ENCODE results near the gene ACP1.
A peak's percentile ranks its signal among the peaks of the same experiment; 100 is the strongest.

ACP1 gene

DNA sequence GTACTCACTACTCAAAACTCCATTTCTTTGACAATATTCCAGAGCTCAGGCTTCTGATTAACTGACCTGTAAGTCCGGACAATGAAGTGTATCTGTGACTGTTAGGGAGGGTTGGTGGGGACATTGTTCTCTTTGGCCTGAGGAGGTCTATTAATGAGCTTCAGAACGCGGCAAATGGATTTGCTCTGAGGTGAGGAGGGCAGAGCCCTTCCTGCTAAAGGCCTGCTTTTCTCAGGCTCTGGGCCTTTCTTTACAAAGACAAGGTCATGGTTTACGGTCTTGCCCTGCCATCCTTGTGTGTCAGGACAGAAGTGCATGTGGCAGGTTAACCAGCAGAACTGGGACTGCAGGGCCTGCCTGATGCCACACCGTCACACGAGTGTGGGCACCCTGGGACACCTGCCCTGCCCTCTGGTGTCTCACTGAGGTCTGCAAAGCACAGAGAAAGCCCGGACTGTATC is 15.9 kb downstream of the ACP1 start:
- DNase-seq (ENCODE audit: low spot score): no peak

DNA sequence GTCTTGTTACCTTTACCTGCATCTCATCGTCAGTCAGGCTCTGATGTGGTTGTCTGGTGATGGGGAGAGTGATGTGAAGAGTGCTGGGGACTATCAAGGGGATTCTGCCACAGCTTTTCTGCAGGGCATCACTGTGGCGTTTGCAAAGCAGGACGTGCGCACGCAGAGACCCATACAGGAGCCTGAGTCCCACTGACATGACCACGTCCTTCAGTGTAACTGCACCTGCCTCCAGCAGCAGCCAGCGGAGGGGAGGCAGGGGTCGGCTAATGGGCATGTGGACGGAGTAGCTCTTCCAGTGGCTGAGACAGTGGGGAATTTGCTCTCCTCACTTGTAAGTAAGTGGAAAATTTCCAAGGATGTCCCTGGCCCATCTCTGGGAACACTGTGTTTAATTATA is 16.6 kb downstream of the ACP1 start:
- DNase-seq (ENCODE audit: low spot score): no peak

DNA sequence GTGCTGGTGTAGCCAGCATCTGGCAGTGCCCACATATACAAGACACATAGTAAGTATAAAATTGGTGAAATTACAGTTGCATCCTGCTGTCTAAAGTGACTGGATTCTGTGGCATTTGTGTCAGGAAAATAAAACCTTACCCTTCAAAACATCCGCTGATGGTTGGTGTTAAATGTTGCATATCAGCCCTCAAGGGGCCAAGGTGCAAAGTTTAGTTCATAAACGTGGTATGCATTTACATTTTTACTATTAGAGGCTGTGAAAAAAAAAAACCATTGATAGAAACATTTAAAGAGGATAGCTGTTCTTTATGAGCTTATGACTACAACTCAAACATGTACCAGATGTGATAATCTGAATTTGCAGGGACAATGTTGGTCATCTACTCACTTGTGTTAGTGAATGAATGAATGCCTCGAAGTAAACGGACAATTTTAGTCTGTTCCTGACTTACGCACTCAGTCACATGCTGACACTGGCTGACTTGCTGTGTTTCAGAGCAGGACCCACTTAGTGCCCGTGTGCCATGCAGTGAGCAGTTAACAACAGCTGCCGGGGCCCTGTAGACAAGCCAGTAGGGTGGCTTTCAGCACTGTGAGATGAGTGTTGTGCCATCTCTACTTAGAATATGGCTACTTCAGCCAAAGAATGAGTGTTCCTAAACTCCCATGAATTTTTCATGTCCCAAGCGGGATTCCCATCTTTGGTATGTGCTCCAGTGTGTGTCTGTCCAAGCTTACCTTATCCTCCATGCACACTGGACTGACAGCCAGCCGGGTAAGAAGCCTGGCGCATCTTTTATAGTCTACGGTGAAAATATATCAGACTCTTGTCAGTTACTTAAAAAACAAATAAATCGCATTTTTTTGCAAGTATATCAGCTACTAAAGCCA is 17.9 kb downstream of the ACP1 start:
- no peak for DNase-seq (ENCODE audit: low spot score)

- DNase-seq (ENCODE audit: low spot score): no peak
Observed at GRCh38 chr2:283996-284794, 19.4 kb downstream of the ACP1 start.

- no peak for DNase-seq (ENCODE audit: low spot score)
Observed at GRCh38 chr2:284896-285492, 20.2 kb downstream of the ACP1 start.

GRCh38 chr2:285531-285930 is 20.8 kb downstream of the ACP1 start:
- DNase-seq (ENCODE audit: low spot score): no peak

DNA sequence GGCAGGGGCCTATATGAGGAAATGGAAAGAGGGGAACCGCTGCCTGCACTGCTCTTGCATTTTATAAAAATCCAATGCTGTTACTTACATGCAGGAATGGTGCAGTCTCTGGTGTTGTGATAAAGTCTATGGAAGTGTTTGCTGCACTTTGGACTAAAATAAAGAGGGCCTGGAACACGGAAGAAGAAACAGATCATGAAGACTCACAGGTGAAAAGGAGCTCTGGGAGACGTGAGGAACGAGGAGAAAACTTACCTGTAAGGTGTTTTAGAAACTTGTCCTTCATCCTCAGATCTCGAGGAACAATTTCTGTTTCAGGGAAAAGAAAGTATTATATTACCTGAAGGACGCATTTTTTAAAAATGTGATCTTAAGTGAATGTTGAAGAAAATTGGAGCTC is 21.3 kb downstream of the ACP1 start:
- DNase-seq (ENCODE audit: low spot score): no peak

- no peak for DNase-seq (ENCODE audit: low spot score)
Observed at GRCh38 chr2:286774-287392, 22.1 kb downstream of the ACP1 start.

DNA sequence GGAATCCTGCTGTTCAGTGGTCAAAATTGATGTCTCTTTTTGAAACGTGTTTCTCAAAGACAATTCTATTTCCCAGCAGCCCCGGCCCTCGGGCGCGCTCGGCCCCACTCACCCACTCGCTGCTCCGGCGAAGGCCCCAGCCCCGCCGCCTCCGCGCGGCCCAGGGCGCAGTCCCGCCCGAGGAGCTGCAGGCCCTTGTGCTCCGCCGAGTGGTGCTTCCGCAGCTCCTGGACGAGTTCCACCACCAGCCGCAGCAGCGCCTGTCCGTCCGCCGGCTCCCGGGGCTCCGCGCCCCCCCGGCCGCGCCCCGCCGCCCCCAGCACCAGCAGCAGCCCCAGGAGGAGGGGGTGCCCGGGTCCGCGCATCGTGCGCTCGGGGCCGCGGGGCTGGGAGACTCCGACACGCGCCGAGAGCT is 22.7 kb downstream of the ACP1 start:
- DNase-seq (ENCODE audit: low spot score): no peak

DNA sequence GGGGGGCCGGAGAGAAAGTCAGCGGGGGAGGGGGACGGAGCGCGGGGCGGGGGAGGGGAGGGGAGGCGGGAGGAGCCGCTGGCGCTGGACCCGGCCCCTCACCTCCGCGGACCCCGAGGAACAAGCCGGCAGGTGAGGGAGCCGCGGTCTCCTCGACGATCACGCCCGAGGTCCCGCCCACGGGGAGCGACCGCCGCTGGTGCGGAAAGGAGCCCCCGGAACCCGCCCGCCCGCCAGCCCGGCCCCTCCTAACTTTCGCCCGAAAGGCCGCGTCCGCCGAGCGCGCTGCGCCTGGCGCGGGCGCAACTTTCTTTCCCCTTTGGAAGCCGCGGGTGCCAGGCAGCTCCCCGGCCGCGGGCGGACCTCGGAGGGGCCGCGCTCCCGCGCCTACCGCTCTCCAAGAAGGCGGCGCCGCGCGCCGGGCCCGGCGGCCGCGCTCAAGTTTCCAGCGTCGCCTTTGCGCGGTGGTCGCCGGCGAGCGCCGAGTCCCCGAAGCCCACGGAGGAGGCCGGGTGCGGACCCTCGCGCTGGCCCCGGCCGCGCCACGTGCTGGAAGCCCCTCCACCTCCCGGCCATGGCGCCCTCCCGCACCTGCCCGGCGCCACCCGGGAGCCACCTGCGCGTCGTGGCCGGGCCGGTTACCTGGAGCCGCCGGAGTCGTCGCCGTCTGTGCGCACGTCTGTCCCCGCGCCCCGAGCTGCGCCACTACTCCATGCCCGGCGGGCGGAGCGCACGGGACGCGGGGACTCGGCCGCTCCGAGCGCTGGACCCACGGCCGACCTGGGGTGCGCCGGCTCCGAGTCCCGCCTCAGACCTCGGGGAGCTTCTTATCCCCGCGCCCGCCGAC is 23.4 kb downstream of the ACP1 start, which contains the start of gene ALKAL2:
Gene ALKAL2 (minus strand): TSS at position 181 of the 847 bp plus-strand sequence. CDS start 256 bp downstream, outside the sequence.
- DNase-seq (ENCODE audit: low spot score): no peak

DNA sequence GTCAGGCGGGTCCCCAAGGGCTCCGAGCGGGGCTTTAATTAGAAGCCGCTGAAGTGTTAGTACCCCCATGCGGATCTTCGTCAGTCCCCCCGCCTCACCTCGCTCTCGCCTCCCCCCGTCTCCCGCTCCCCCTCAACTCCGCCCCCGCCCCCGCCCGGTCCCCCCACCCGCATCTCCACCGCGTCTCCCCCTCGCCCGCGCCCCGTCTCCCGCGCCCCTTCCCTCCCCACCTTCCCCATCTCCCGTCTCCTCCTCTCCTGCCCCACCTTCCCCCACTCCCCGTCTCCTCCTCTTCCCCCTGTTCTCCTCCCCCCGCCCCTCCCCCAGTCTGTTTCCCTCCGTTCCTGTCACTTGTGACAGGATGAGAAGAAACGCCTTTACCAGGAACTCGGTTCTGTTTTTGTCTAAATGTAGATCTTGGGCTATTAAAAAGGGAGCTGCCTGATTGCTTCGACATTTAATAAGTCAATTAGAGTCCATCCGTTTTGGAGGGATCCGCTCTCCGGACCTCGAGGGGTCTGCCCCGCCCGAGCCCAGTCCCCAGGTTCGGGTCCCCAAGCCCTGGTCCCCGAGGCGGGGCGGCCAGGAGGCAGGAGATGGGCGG is 24.1 kb downstream of the ACP1 start:
- DNase-seq (ENCODE audit: low spot score): no peak

- no peak for DNase-seq (ENCODE audit: low spot score)
Observed at GRCh38 chr2:289362-290089, 24.8 kb downstream of the ACP1 start.

DNA sequence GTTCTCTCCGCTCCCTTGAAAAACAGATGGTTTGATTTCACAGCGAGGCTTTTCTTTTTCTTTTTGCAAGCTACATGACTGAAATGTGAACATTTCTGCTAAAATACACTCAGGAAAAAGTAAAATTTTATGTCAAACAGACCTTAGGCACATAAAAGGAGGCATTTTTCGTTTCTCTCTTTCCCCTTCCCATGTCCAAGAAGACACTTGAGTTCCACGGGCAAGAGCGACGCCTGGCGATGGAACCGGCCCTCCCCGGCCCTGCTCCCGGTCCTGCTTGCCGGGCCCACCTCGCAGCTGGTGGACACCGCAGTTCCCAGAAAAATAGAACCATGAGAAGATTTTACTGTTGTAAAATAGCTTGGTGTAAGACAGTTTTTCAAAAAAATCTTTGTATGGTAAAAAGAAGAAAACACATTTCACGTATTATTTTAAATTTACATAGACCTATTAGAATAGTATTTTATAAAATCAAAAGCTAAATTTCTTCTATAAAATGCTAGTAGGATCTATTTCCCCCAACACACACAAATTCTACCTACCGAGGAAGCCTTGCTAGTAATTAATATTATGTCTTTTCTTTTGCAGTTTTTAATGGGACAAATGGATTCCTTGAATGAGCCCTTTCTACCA is 25.5 kb downstream of the ACP1 start:
- DNase-seq (ENCODE audit: low spot score): peak; percentile 66

GRCh38 chr2:295090-295489 is 30.3 kb downstream of the ACP1 start:
- DNase-seq (ENCODE audit: low spot score): no peak

GRCh38 chr2:296354-296753 is 31.6 kb downstream of the ACP1 start:
- no peak for DNase-seq (ENCODE audit: low spot score)

DNA sequence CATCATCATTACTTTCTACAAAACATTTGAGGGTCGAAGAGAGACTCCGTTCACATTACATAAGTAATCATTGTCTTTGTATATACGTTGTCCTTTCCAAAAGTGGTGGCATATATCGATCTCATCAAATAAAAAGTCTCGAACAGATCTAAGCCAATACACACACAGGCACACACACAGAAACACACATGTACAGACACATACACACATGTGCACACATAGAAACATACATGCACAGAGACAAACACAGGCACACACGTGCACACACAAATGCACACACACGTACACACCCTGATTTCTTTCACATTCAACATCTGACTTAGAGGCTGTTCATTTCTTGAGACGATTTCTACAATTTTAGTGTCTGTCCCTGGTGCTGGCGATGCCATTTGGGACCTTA is 40.6 kb downstream of the ACP1 start:
- DNase-seq (ENCODE audit: low spot score): no peak

GRCh38 chr2:309148-309953 is 44.6 kb downstream of the ACP1 start:
- DNase-seq (ENCODE audit: low spot score): no peak

DNA sequence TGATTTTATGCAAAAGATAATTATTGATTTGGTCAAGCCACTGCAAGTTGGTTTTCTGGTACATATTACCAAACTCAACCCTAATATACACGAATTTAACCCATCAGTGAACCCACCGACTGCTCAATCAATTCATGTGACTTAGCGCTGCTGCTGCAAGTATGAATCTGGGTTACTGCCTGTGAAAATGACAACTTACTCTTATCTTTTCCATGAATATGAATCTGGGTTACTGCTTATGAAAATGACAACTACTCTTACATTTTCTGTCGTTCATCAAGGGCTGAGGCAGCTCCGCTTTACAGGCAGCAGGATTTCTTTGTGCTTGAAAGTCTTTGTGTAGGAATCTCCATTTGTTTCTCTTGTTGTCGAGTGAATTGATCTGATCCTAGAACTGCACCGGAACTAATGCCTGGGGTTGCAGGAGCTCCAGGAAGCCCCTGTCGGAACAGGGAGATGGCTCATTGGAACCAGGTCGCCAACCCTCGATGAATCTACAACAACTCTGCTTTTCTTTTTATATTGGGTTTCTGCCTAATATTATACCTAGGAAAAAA is 45.3 kb downstream of the ACP1 start:
- no peak for DNase-seq (ENCODE audit: low spot score)

Measured in hematopoietic multipotent progenitor cell treated with erythropoietin and hydrocortisone succinate and interleukin-3 and kit ligand, for 15 days (in vitro differentiated cells).